ENCODE data around the gene SSH2. TPM values are rescaled to one million over a fixed set of nuclear protein-coding genes. Genes with fewer than 3 reads are reported as not detected.
"Not testable (repeated sequence)": the region's sequence is repeated elsewhere in the genome, so short reads cannot be mapped to it uniquely, and the experiment has no call there.

The SSH2 gene
- total RNA-seq, 2 experiments from 2014 or later: 32.0 to 33.1 TPM

- DNase-seq: no peak
- ChIA-PET CTCF (interaction anchor here (1.4 to 2.0 kb wide), 4 partner anchors 52 to 64 kb away, joined by 3 to 38 read pairs (median 4); partner anchors contain the start of gene SSH2), POLR2A (no interaction called here)
- no peaks in the 10 kb centered on the region for H3K9me3 Mint-ChIP-seq
- H3K4me1 Mint-ChIP-seq (ENCODE audit: low read depth): peaks cover 2% of the 10 kb centered on the region
- no peak overlapping the region for H3K27ac Mint-ChIP-seq
- H3K4me3 Mint-ChIP-seq: no peak overlapping the region
- no peaks in the 10 kb centered on the region for H3K36me3 Mint-ChIP-seq
- intact Hi-C loops (cut with micrococcal nuclease): loop anchor here (1.0 kb wide), 1 partner anchor 64 kb away; no protein-coding TSS in a partner anchor
- no peaks in the 10 kb centered on the region for H3K27me3 Mint-ChIP-seq
Measured at GRCh38 chr17:29866746-29867404, 63.2 kb downstream of the SSH2 start.

GRCh38 chr17:29864615-29865014 is 65.4 kb downstream of the SSH2 start:
- CTCF ChIA-PET: no interaction called here
- H3K4me1 Mint-ChIP-seq (ENCODE audit: low read depth): peaks cover 2% of the 10 kb centered on the region

GRCh38 chr17:29864123-29864522 is 65.9 kb downstream of the SSH2 start:
- H3K27ac Mint-ChIP-seq; H3K36me3 Mint-ChIP-seq; H3K4me3 Mint-ChIP-seq; H3K4me1 Mint-ChIP-seq (ENCODE audit: low read depth); H3K9me3 Mint-ChIP-seq; intact Hi-C loops (cut with micrococcal nuclease); H3K27me3 Mint-ChIP-seq; POLR2A ChIA-PET; DNase-seq; CTCF ChIA-PET: not testable (repeated sequence)

More at GRCh38 chr17:29864615-29865014, 65.4 kb downstream of the SSH2 start:
- Mint-ChIP-seq H3K4me3 (no peak overlapping the region), H3K27me3 (no peaks in the 10 kb centered on the region), H3K27ac (no peak overlapping the region), H3K36me3 (no peaks in the 10 kb centered on the region), H3K9me3 (no peaks in the 10 kb centered on the region)
- POLR2A ChIA-PET: no interaction called here
- intact Hi-C loops (cut with micrococcal nuclease): no loop called here
- DNase-seq: no peak

GRCh38 chr17:29862951-29863350 is 67.1 kb downstream of the SSH2 start:
- no peaks in the 10 kb centered on the region for H3K27me3 Mint-ChIP-seq
- no peak overlapping the region for H3K27ac Mint-ChIP-seq
- intact Hi-C loops (cut with micrococcal nuclease): no loop called here
- peaks cover under 1% of the 10 kb centered on the region for H3K4me1 Mint-ChIP-seq (ENCODE audit: low read depth)
- H3K9me3 Mint-ChIP-seq: peaks cover 2% of the 10 kb centered on the region
- no peak overlapping the region for H3K4me3 Mint-ChIP-seq
- DNase-seq: no peak
- ChIA-PET POLR2A (interaction anchor here (0.6 kb wide), 1 partner anchor 11 kb away, joined by 3 read pairs; no protein-coding TSS in a partner anchor), CTCF (no interaction called here)
- H3K36me3 Mint-ChIP-seq: peaks cover 5% of the 10 kb centered on the region

GRCh38 chr17:29862127-29862526 is 67.9 kb downstream of the SSH2 start:
- Mint-ChIP-seq H3K27ac (no peak overlapping the region), H3K27me3 (no peaks in the 10 kb centered on the region), H3K9me3 (peaks cover 8% of the 10 kb centered on the region), H3K36me3 (peaks cover 10% of the 10 kb centered on the region), H3K4me3 (no peak overlapping the region), H3K4me1 (ENCODE audit: low read depth) (no peaks in the 10 kb centered on the region)
- ChIA-PET POLR2A (no interaction called here), CTCF (interaction anchor here (1.0 kb wide), 1 partner anchor 70 kb away, joined by 3 read pairs; no protein-coding TSS in a partner anchor)
- no peak for DNase-seq
- intact Hi-C loops (cut with micrococcal nuclease): no loop called here

GRCh38 chr17:29859445-29859844 is 70.6 kb downstream of the SSH2 start:
- intact Hi-C loops (cut with micrococcal nuclease); POLR2A ChIA-PET: not testable (repeated sequence)

GRCh38 chr17:29857823-29858222 is 72.2 kb downstream of the SSH2 start:
- Mint-ChIP-seq H3K9me3 (peaks cover 11% of the 10 kb centered on the region), H3K36me3 (peaks cover 13% of the 10 kb centered on the region)
- intact Hi-C loops (cut with micrococcal nuclease): no loop called here

More at GRCh38 chr17:29859445-29859844, 70.6 kb downstream of the SSH2 start:
- Mint-ChIP-seq H3K9me3 (peaks cover 11% of the 10 kb centered on the region), H3K36me3 (peaks cover 13% of the 10 kb centered on the region)
- H3K27me3 Mint-ChIP-seq; H3K27ac Mint-ChIP-seq; CTCF ChIA-PET; H3K4me1 Mint-ChIP-seq (ENCODE audit: low read depth); DNase-seq; H3K4me3 Mint-ChIP-seq: not testable (repeated sequence)

GRCh38 chr17:29857105-29857504 is 72.9 kb downstream of the SSH2 start:
- H3K27ac Mint-ChIP-seq; intact Hi-C loops (cut with micrococcal nuclease); H3K27me3 Mint-ChIP-seq; DNase-seq; CTCF ChIA-PET; H3K4me1 Mint-ChIP-seq (ENCODE audit: low read depth); POLR2A ChIA-PET; H3K4me3 Mint-ChIP-seq: not testable (repeated sequence)
- Mint-ChIP-seq H3K36me3 (peaks cover 13% of the 10 kb centered on the region), H3K9me3 (peaks cover 11% of the 10 kb centered on the region)

More at GRCh38 chr17:29857823-29858222, 72.2 kb downstream of the SSH2 start:
- ChIA-PET CTCF (no interaction called here), POLR2A (no interaction called here)
- Mint-ChIP-seq H3K4me1 (ENCODE audit: low read depth) (peaks cover 3% of the 10 kb centered on the region), H3K27me3 (no peaks in the 10 kb centered on the region), H3K4me3 (no peak overlapping the region), H3K27ac (no peak overlapping the region)
- DNase-seq: no peak

- no peaks in the 10 kb centered on the region for H3K27me3 Mint-ChIP-seq
- no peak overlapping the region for H3K27ac Mint-ChIP-seq
- peaks cover 11% of the 10 kb centered on the region for H3K9me3 Mint-ChIP-seq
- H3K4me1 Mint-ChIP-seq (ENCODE audit: low read depth): peaks cover 3% of the 10 kb centered on the region
- DNase-seq: no peak
- intact Hi-C loops (cut with micrococcal nuclease): no loop called here
- CTCF ChIA-PET: interaction anchor here (2.4 kb wide), 1 partner anchor 76 kb away, joined by 7 read pairs; no protein-coding TSS in a partner anchor
- POLR2A ChIA-PET: no interaction called here
- H3K36me3 Mint-ChIP-seq: peaks cover 13% of the 10 kb centered on the region
- no peak overlapping the region for H3K4me3 Mint-ChIP-seq
Measured at GRCh38 chr17:29855686-29856085, 74.3 kb downstream of the SSH2 start.

GRCh38 chr17:29848737-29849136 is 81.3 kb downstream of the SSH2 start:
- POLR2A ChIA-PET: no interaction called here
- DNase-seq: no peak
- H3K27me3 Mint-ChIP-seq: no peaks in the 10 kb centered on the region
- intact Hi-C loops (cut with micrococcal nuclease): no loop called here
- H3K36me3 Mint-ChIP-seq: no peaks in the 10 kb centered on the region
- CTCF ChIA-PET: interaction anchor here (1.0 kb wide), 1 partner anchor 82 kb away, joined by 3 read pairs; no protein-coding TSS in a partner anchor
- no peak overlapping the region for H3K4me3 Mint-ChIP-seq
- no peak overlapping the region for H3K27ac Mint-ChIP-seq
- no peaks in the 10 kb centered on the region for H3K9me3 Mint-ChIP-seq
- H3K4me1 Mint-ChIP-seq (ENCODE audit: low read depth): peaks cover 2% of the 10 kb centered on the region

GRCh38 chr17:29847527-29848400 is 82.3 kb downstream of the SSH2 start:
- Mint-ChIP-seq H3K9me3 (no peaks in the 10 kb centered on the region), H3K27me3 (no peaks in the 10 kb centered on the region), H3K27ac (no peak overlapping the region), H3K36me3 (no peaks in the 10 kb centered on the region), H3K4me1 (ENCODE audit: low read depth) (peaks cover 2% of the 10 kb centered on the region), H3K4me3 (no peak overlapping the region)
- POLR2A ChIA-PET: no interaction called here
- DNase-seq: no peak
- intact Hi-C loops (cut with micrococcal nuclease): no loop called here
- CTCF ChIA-PET: no interaction called here

GRCh38 chr17:29847118-29847517 is 82.9 kb downstream of the SSH2 start:
- Mint-ChIP-seq H3K9me3 (no peaks in the 10 kb centered on the region), H3K36me3 (no peaks in the 10 kb centered on the region), H3K4me3 (no peak overlapping the region), H3K27ac (no peak overlapping the region), H3K27me3 (no peaks in the 10 kb centered on the region), H3K4me1 (ENCODE audit: low read depth) (peaks cover 2% of the 10 kb centered on the region)
- no peak for DNase-seq
- intact Hi-C loops (cut with micrococcal nuclease): no loop called here
- ChIA-PET CTCF (interaction anchor here (1.2 kb wide), 1 partner anchor 40 kb away, joined by 3 read pairs; no protein-coding TSS in a partner anchor), POLR2A (no interaction called here)
